Stimulated activated CD8-positive, alpha-beta memory T cell treated with anti-CD3 and anti-CD28 coated beads, Interleukin-12 subunit alpha, Interleukin-12 subunit beta, amount 100 ng/mL, for 4 hours (primary cell): ENCODE results near the gene KPNA1.

ENCODE experiments used
- DNase-seq: peaks from one replicate; pipeline ENCODE4 v3.0.0-alpha.2; 2020; ENCODE audit warnings: low read depth

KPNA1 gene

GRCh38 chr3:122514123-122515019, at the start of gene KPNA1:
Gene KPNA1 (minus strand): TSS chr3:122514939. CDS start chr3:122496565, 18,374 bp downstream.
- peak; percentile 84 for DNase-seq

- DNase-seq: peak; percentile 78
Observed at GRCh38 chr3:122564155-122564912, 49.6 kb upstream of the KPNA1 start, which contains the start of the genes DTX3L and PARP9. Gene DTX3L (plus strand): TSS chr3:122564338. CDS start chr3:122564427, 89 bp downstream. Gene PARP9 (minus strand): TSS chr3:122564300. CDS start chr3:122559620, 4,680 bp downstream.

- no peak for DNase-seq
Observed at GRCh38 chr3:122563717-122564025, 48.9 kb upstream of the KPNA1 start.

GRCh38 chr3:122562923-122563716, 48.4 kb upstream of the KPNA1 start:
- DNase-seq: no peak

- DNase-seq: no peak
Observed at GRCh38 chr3:122560680-122561079, 45.9 kb upstream of the KPNA1 start.

- no peak for DNase-seq
Observed at GRCh38 chr3:122559906-122560305, 45.2 kb upstream of the KPNA1 start.

- DNase-seq: no peak
Observed at GRCh38 chr3:122558605-122559004, 43.9 kb upstream of the KPNA1 start.

- no peak for DNase-seq
Observed at GRCh38 chr3:122557356-122557755, 42.6 kb upstream of the KPNA1 start.

- no peak for DNase-seq
Observed at GRCh38 chr3:122555275-122556071, 40.7 kb upstream of the KPNA1 start.

- DNase-seq: no peak
Observed at GRCh38 chr3:122553171-122553570, 38.4 kb upstream of the KPNA1 start.

GRCh38 chr3:122548619-122549018, 33.9 kb upstream of the KPNA1 start:
- DNase-seq: no peak

- DNase-seq: no peak
Observed at GRCh38 chr3:122548076-122548475, 33.3 kb upstream of the KPNA1 start.

GRCh38 chr3:122546151-122546550, 31.4 kb upstream of the KPNA1 start:
- DNase-seq: no peak

GRCh38 chr3:122538956-122539490, 24.3 kb upstream of the KPNA1 start:
- DNase-seq: no peak

- no peak for DNase-seq
Observed at GRCh38 chr3:122536632-122537001, 21.9 kb upstream of the KPNA1 start.

GRCh38 chr3:122535964-122536631, 21.4 kb upstream of the KPNA1 start:
- DNase-seq: no peak

- no peak for DNase-seq
Observed at GRCh38 chr3:122533931-122534334, 19.2 kb upstream of the KPNA1 start.

- DNase-seq: no peak
Observed at GRCh38 chr3:122533480-122533879, 18.7 kb upstream of the KPNA1 start.

- DNase-seq: no peak
Observed at GRCh38 chr3:122530164-122530563, 15.4 kb upstream of the KPNA1 start.

- DNase-seq: no peak
Observed at GRCh38 chr3:122523317-122523716, 8.6 kb upstream of the KPNA1 start.

GRCh38 chr3:122520861-122521260, 6.1 kb upstream of the KPNA1 start:
- DNase-seq: no peak
